Uterus (tissue), 2 donors: Measurements from ENCODE around the gene LGALS1.

ENCODE experiments used
- CTCF ChIP-seq, 4 experiments: fragments of 200-600 bp in 2 of 4; fragments of 450-650 bp in 2 of 4; sonication (generic) in 2 of 4; IDR thresholded peaks; one replicate each; pipeline ENCODE4 v1.5.1; 2016 to 2019; ENCODE audit warnings: antibody characterized with exemption in 4 of 4, mild to moderate bottlenecking in 2 of 4, moderate library complexity in 1 of 4
- POLR2A ChIP-seq, 2 donors: fragments of 450-650 bp; IDR thresholded peaks; one replicate each; pipeline ENCODE4 v1.6.1; 2016; ENCODE audit warnings: antibody characterized with exemption in 2 of 2, mild to moderate bottlenecking in 1 of 2, moderate library complexity in 1 of 2

- TF ChIP-seq POLR2A (IDR thresholded peaks at IDR 0.05) (no peak), CTCF (IDR thresholded peaks at IDR 0.05) (no peak)
Measured at GRCh38 chr22:37636949-37637273, 38.5 kb upstream of the LGALS1 start.
